H1 (cell line): ENCODE measurements around the gene TUT1. TPM values are rescaled to one million over a fixed set of nuclear protein-coding genes. Genes with fewer than 3 reads are reported as not detected.

Source experiments
- CTCF ChIA-PET: fragments of 300-600 bp; sonication (Branson Sonifier 250); formaldehyde crosslinking; loops from one replicate; lab custom pipeline; 2021; ENCODE audit not compliant: partially characterized antibody; lab: Charles Lee
- POLR2A ChIA-PET: fragments of 300-600 bp; sonication (Branson Sonifier 250); formaldehyde crosslinking; loops from one replicate; lab custom pipeline; 2021; ENCODE audit warnings: inconsistent platforms; ENCODE audit not compliant: partially characterized antibody; lab: Charles Lee
- DNase-seq, 2 experiments: peaks; one replicate each; pipeline versions ENCODE4 v3.0.0 to v3.0.0-alpha.2; 2010 to 2022; ENCODE audit warnings: low spot score in 2 of 2, low read depth in 1 of 2, mixed read lengths in 1 of 2
- FAIRE-seq: peaks from 2 replicates; lab custom pipeline; 2011; peaks lifted over from hg19 to GRCh38; lab: Jason Lieb, UNC
- H2AFZ ChIP-seq: 2 replicates; pipeline ENCODE4 v1.8.1; 2012; ENCODE audit warnings: low read length, inconsistent platforms
- H2AK5ac ChIP-seq: 2 replicates; pipeline ENCODE4 v1.6.1; 2013; ENCODE audit warnings: low read depth, low read length
- H2BK120ac ChIP-seq: replicated peaks from 2 replicates; pipeline ENCODE3; 2013; ENCODE audit warnings: low read depth, low read length, inconsistent platforms
- H2BK12ac ChIP-seq: 2 replicates; pipeline ENCODE4 v1.6.1; 2013; ENCODE audit warnings: low read depth, low read length
- H2BK15ac ChIP-seq: 2 replicates; pipeline ENCODE4 v1.6.1; 2013; ENCODE audit warnings: low read length
- H2BK20ac ChIP-seq: 2 replicates; pipeline ENCODE4 v1.6.1; 2013; ENCODE audit warnings: low read length
- H2BK5ac ChIP-seq: 2 replicates; pipeline ENCODE4 v1.6.1; 2013; ENCODE audit warnings: low read depth, low read length
- H3K14ac ChIP-seq: 2 replicates; pipeline ENCODE4 v1.6.1; 2013; ENCODE audit warnings: inconsistent platforms; ENCODE audit not compliant: insufficient read length
- H3K18ac ChIP-seq: 2 replicates; pipeline ENCODE4 v1.6.1; 2013; ENCODE audit warnings: low read length; ENCODE audit errors: extremely low read depth
- H3K23ac ChIP-seq: 2 replicates; pipeline ENCODE4 v1.6.1; 2013; ENCODE audit warnings: inconsistent platforms; ENCODE audit not compliant: insufficient read length
- H3K23me2 ChIP-seq: 2 replicates; pipeline ENCODE4 v1.6.1; 2013; ENCODE audit warnings: low read depth, low read length
- H3K27ac ChIP-seq: 2 replicates; pipeline ENCODE4 v1.6.1; 2011; ENCODE audit warnings: low read depth, low read length, inconsistent platforms
- H3K27me3 ChIP-seq, 4 experiments: replicated peaks in 1 of 4; 1 replicate in 1 of 4; 2 replicates in 3 of 4; pipeline versions ENCODE4 v1.6.1 to v1.8.1; 2011 to 2013; ENCODE audit warnings: low read length in 3 of 4, mild to moderate bottlenecking in 3 of 4, inconsistent platforms in 2 of 4, mixed read lengths in 2 of 4, moderate library complexity in 1 of 4; ENCODE audit not compliant: control insufficient read depth in 3 of 4, insufficient read depth in 3 of 4; ENCODE audit errors: extremely low read depth in 1 of 4
- H3K36me3 ChIP-seq, 4 experiments: 2 replicates each; pipeline versions ENCODE4 v1.6.1 to v1.8.1; 2011 to 2013; ENCODE audit warnings: mild to moderate bottlenecking in 4 of 4, low read length in 3 of 4, moderate library complexity in 2 of 4, control low read depth in 1 of 4, inconsistent platforms in 1 of 4; ENCODE audit not compliant: insufficient read depth in 4 of 4, control insufficient read depth in 2 of 4
- H3K4ac ChIP-seq: replicated peaks from 2 replicates; pipeline ENCODE3; 2013; ENCODE audit warnings: low read length, low read depth, mixed read lengths, inconsistent platforms; ENCODE audit not compliant: insufficient read length
- H3K4me1 ChIP-seq, 4 experiments: replicated peaks in 1 of 4; 1 replicate in 1 of 4; 2 replicates in 3 of 4; pipeline versions ENCODE4 v1.6.1 to v1.8.1; 2011 to 2013; ENCODE audit warnings: low read length in 3 of 4, inconsistent platforms in 2 of 4, mixed read lengths in 1 of 4; ENCODE audit not compliant: insufficient read depth in 4 of 4, control insufficient read depth in 3 of 4
- H3K4me2 ChIP-seq, 2 experiments: 2 replicates each; pipeline versions ENCODE4 v1.6.1 to v1.8.1; 2011 to 2013; ENCODE audit warnings: low read depth in 2 of 2, low read length in 2 of 2, control low read depth in 1 of 2, inconsistent platforms in 1 of 2, mild to moderate bottlenecking in 1 of 2; ENCODE audit not compliant: insufficient read depth in 1 of 2
- H3K4me3 ChIP-seq, 4 experiments: fragments of 200-600, 300-600 bp in 1 of 4; sonication (generic), shearing (Covaris generic), sonication (Bioruptor Twin) in 1 of 4; 2 replicates each; pipeline versions ENCODE4 v1.5.1 to v1.8.1; 2011 to 2016; ENCODE audit warnings: low read length in 4 of 4, low read depth in 3 of 4, control low read depth in 2 of 4, inconsistent platforms in 2 of 4, mild to moderate bottlenecking in 2 of 4, mixed read lengths in 1 of 4, moderate library complexity in 1 of 4; ENCODE audit not compliant: insufficient read depth in 2 of 4; ENCODE audit errors: extremely low read depth in 1 of 4
- H3K56ac ChIP-seq: replicated peaks from 2 replicates; pipeline ENCODE3; 2013; ENCODE audit warnings: low read depth, mild to moderate bottlenecking, mixed read lengths, low read length, inconsistent platforms; ENCODE audit not compliant: insufficient read length
- H3K79me1 ChIP-seq: 2 replicates; pipeline ENCODE4 v1.6.1; 2013; ENCODE audit warnings: low read depth, low read length, control low read depth
- H3K79me2 ChIP-seq, 2 experiments: 2 replicates each; pipeline versions ENCODE4 v1.6.1 to v1.8.1; 2012 to 2013; ENCODE audit warnings: low read length in 2 of 2, mild to moderate bottlenecking in 2 of 2, inconsistent platforms in 1 of 2; ENCODE audit not compliant: insufficient read depth in 2 of 2, control insufficient read depth in 1 of 2
- H3K9ac ChIP-seq, 4 experiments: replicated peaks in 1 of 4; 1 replicate in 1 of 4; 2 replicates in 3 of 4; pipeline versions ENCODE4 v1.6.1 to v1.8.1; 2011 to 2013; ENCODE audit warnings: low read depth in 3 of 4, low read length in 3 of 4, control low read depth in 2 of 4, mild to moderate bottlenecking in 2 of 4, moderate library complexity in 2 of 4, inconsistent platforms in 1 of 4; ENCODE audit errors: extremely low read depth in 1 of 4
- H3K9me3 ChIP-seq, 2 experiments: 2 replicates each; pipeline versions ENCODE4 v1.6.1 to v1.8.1; 2012 to 2013; ENCODE audit warnings: mild to moderate bottlenecking in 2 of 2, moderate library complexity in 2 of 2, control low read depth in 1 of 2, inconsistent platforms in 1 of 2, low read depth in 1 of 2, low read length in 1 of 2, mixed read lengths in 1 of 2; ENCODE audit not compliant: insufficient read depth in 2 of 2
- H4K20me1 ChIP-seq, 2 experiments: replicated peaks in 1 of 2; 2 replicates each; pipeline versions ENCODE3 to v1.8.1; 2011 to 2013; ENCODE audit warnings: inconsistent platforms in 2 of 2, low read length in 2 of 2, mild to moderate bottlenecking in 1 of 2; ENCODE audit not compliant: insufficient read depth in 2 of 2, control insufficient read depth in 1 of 2
- H4K5ac ChIP-seq: 2 replicates; pipeline ENCODE4 v1.6.1; 2013; ENCODE audit warnings: low read length, low read depth, mixed read lengths, inconsistent platforms; ENCODE audit not compliant: insufficient read length
- H4K8ac ChIP-seq: 2 replicates; pipeline ENCODE4 v1.8.0; 2013; ENCODE audit warnings: mild to moderate bottlenecking, moderate library complexity, low read length, inconsistent platforms; ENCODE audit not compliant: insufficient read depth; ENCODE audit errors: extremely low read depth
- H4K91ac ChIP-seq: replicated peaks from 2 replicates; pipeline ENCODE3; 2013; ENCODE audit warnings: low read length, mixed read lengths, inconsistent platforms; ENCODE audit not compliant: insufficient read length
- CHD2 ChIP-seq: IDR thresholded peaks from 2 replicates; pipeline ENCODE4 v1.6.1; 2012; ENCODE audit warnings: low read length, improper control_type of control experiment
- FOSL1 ChIP-seq: IDR thresholded peaks from 2 replicates; pipeline ENCODE4 v1.6.1; 2011; ENCODE audit warnings: mild to moderate bottlenecking, low read depth, low read length, moderate library complexity; ENCODE audit not compliant: insufficient read depth
- JUND ChIP-seq: IDR thresholded peaks from 2 replicates; pipeline ENCODE4 v1.6.1; 2011; ENCODE audit warnings: mild to moderate bottlenecking, improper control_type of control experiment, low read length
- KDM4A ChIP-seq: IDR thresholded peaks from one replicate; pipeline ENCODE4 v1.7.1; 2012; ENCODE audit warnings: low read depth, mild to moderate bottlenecking, moderate library complexity, low read length, inconsistent platforms; ENCODE audit not compliant: severe bottlenecking
- POLR2AphosphoS5 ChIP-seq: IDR thresholded peaks from 2 replicates; pipeline ENCODE4 v1.6.1; 2011; ENCODE audit warnings: low read depth, low read length
- RAD21 ChIP-seq, 2 experiments: IDR thresholded peaks in 1 of 2; conservative IDR thresholded peaks in 1 of 2; 2 replicates each; pipeline ENCODE4 v1.6.1; 2011; ENCODE audit warnings: low read depth in 2 of 2, low read length in 2 of 2, improper control_type of control experiment in 1 of 2, inconsistent platforms in 1 of 2, mild to moderate bottlenecking in 1 of 2, moderate library complexity in 1 of 2
- RNF2 ChIP-seq: fragments of 200-900, 300-1000 bp; sonication (generic); IDR thresholded peaks from 2 replicates; pipeline ENCODE4 v1.7.1; 2016; ENCODE audit warnings: borderline replicate concordance, low read depth, mild to moderate bottlenecking, antibody characterized with exemption, low read length; ENCODE audit not compliant: poor library complexity, severe bottlenecking; ENCODE audit errors: missing control alignments
- RXRA ChIP-seq: IDR thresholded peaks from 2 replicates; pipeline ENCODE4 v1.6.1; 2011; ENCODE audit warnings: low read depth, mild to moderate bottlenecking, low read length, moderate library complexity; ENCODE audit not compliant: insufficient read depth
- SIRT6 ChIP-seq: IDR thresholded peaks from one replicate; pipeline ENCODE4 v1.7.1; 2012; ENCODE audit warnings: low read length, inconsistent platforms
- SP2 ChIP-seq: IDR thresholded peaks from 2 replicates; pipeline ENCODE4 v1.6.1; 2012; ENCODE audit warnings: mild to moderate bottlenecking, low read length, inconsistent platforms
- TAF1 ChIP-seq: IDR thresholded peaks from 2 replicates; pipeline ENCODE4 v1.6.1; 2011; ENCODE audit warnings: mild to moderate bottlenecking, low read depth, low read length
- WGBS, 2 experiments: shearing (Covaris generic) in 1 of 2; methylation state at CpG; one replicate each; pipeline versions ENCODE4 v1.1.6 to v1.1.7; 2013 to 2015; ENCODE audit warnings: low lambda C conversion rate in 2 of 2, mixed read lengths in 2 of 2, inconsistent platforms in 1 of 2, low coverage in 1 of 2, missing lambda C conversion rate in 1 of 2; ENCODE audit not compliant: insufficient replicate concordance in 2 of 2, insufficient coverage in 1 of 2, insufficient read length in 1 of 2; ENCODE audit errors: extremely low coverage in 1 of 2, missing lambda C conversion rate in 1 of 2; 5-methylcytosine and 5-hydroxymethylcytosine counted together
- polyA plus RNA-seq, 7 experiments: library from polyadenylated mRNA; depleted of rRNA in 3 of 7; stranded (reverse) in 5 of 7; unstranded in 2 of 7; fragments of >200 nt in 5 of 7; fragments of 200-250 nt in 2 of 7; gene quantifications; 1 replicate in 5 of 7; 2 replicates in 1 of 7; 4 replicates in 1 of 7; pipeline versions ENCODE4 v1.2.1 to v1.2.3, GENCODE V29; 2011 to 2013; ENCODE audit warnings: missing spikeins in 2 of 7, mixed read lengths in 2 of 7
- total RNA-seq: library from RNA; stranded (reverse); fragmentation: NEBNext Ultra II Directional; extraction: Animal tissue kit (Norgen Biotek cat#: 25700); gene quantifications from 2 replicates; pipeline ENCODE4 v1.2.1, GENCODE V29; 2021

The TUT1 gene
- total and polyA plus RNA-seq, 2 of the 8 experiments (the other 6 are each of a cell fraction or from before 2014, with no cell fraction given): 17.8 to 24.6 TPM

DNA sequence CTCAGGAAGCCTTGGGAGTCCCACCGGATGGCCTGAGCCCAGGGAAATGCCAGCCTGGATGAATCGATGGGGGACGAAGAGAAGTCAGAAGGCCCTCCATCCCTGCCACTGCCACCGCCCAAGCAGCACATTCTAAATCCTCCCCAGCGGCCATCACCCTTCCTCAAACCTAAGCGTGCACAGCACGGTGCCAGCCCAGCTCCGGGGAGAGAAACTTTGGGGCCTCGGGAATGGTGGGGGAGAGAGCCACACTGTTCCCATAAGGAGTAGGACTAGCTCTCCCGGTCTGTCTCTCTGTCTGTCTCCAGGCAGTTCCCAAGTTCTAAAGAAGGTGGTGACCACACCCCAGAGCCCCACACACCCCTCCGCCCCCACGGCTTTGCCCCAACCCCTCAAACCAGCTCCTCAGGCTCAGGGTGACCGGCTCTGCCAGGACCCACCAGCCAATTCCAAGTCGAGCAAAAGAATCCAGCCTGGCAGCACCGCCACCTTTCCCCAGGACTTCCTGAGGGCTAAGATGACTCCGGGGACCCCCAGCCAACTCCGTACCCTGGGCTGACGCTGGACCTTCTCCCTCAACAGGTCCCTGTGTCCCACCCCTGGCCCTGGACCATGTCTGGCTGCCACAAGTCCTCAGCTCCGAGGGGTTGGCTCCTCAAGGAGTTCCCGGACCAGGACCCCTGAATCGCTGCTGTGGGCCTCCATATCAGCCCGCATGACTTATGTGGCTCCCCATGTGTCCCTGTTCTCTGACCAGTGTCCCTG lies 47.5 kb downstream of the TUT1 start:
- Histone ChIP-seq H3K18ac (peak overlapping the region; percentile 1; the same call in 1 of the 2 replicates), H4K8ac (no peak overlapping the region; the same call in 1 of the 2 replicates), H2AFZ (no peak overlapping the region), H3K4me3 (peak overlapping the region in 3 of 4 experiments; percentile 5 to 73 (median 65); a peak in 3 of 8 replicates), H3K23ac (no peak overlapping the region), H2BK12ac (peak overlapping the region; percentile 94; the same call in 1 of the 2 replicates), H3K4ac (no peak overlapping the region), H3K9ac (no peak overlapping the region), H4K91ac (no peak overlapping the region), H3K14ac (no peak overlapping the region), H3K36me3 (no peaks in the 10 kb centered on the region), H3K56ac (no peak overlapping the region), H3K4me2 (peak overlapping the region; percentile 64 to 97; a peak in 3 of 4 replicates), H2BK20ac (peak overlapping the region; percentile 90; the same call in 1 of the 2 replicates), H3K79me1 (no peaks in the 10 kb centered on the region), H2BK120ac (no peak overlapping the region), H2BK5ac (no peak overlapping the region), H3K23me2 (peaks cover 27% of the 10 kb centered on the region), H2AK5ac (no peak overlapping the region; the same call in 1 of the 2 replicates), H3K9me3 (no peaks in the 10 kb centered on the region), H3K27ac (no peak overlapping the region), H4K20me1 (peaks cover 8 to 14% of the 10 kb centered on the region in 2 experiments), H3K4me1 (peaks cover 5 to 38% (median 23%) of the 10 kb centered on the region in 4 experiments), H4K5ac (no peak overlapping the region), H2BK15ac (0 out of 2 replicates have a peak overlapping the region, but pooled peaks have one; percentile 92), H3K79me2 (no peaks in the 10 kb centered on the region; a peak in 1 of 4 replicates), H3K27me3 (peaks cover 34 to 60% (median 56%) of the 10 kb centered on the region in 4 experiments)
- DNase-seq (no peak), FAIRE-seq (no peak)
- ChIA-PET CTCF (interaction anchor here (0.6 to 5.1 kb wide), 40 partner anchors 10 to 386 kb away, joined by 3 to 179 read pairs (median 6); partner anchors contain the start of genes C11orf98, CSKMT, EEF1G and LRRN4CL), POLR2A (interaction anchor here (0.9 to 7.5 kb wide), 11 partner anchors 9 to 140 kb away, joined by 3 to 59 read pairs (median 5); partner anchors contain the start of genes C11orf98, CSKMT, EEF1G and TUT1)
- WGBS, 2 experiments: 55% methylated on average over 22 of the region's 22 CpGs; no CpG with 5 or more reads in 1 of the 2 experiments
- TF ChIP-seq SIRT6: no peak
- TF ChIP-seq JUND: no peak
- no peak for TF ChIP-seq RNF2
- no peak for TF ChIP-seq POLR2AphosphoS5
- no peak for TF ChIP-seq KDM4A
- no peak for TF ChIP-seq CHD2
- no peak for TF ChIP-seq RXRA
- no peak for TF ChIP-seq TAF1
- no peak for TF ChIP-seq FOSL1
- no peak for TF ChIP-seq RAD21 (IDR thresholded peaks at IDR 0.05 in 1 of 2, conservative IDR thresholded peaks at IDR 0.05 in 1 of 2; ENCODE audit: low read depth in 2 of 2, low read length in 2 of 2)
- TF ChIP-seq SP2: no peak
